Heart left ventricle (tissue), 13 donors: ENCODE data around the gene MME.

ENCODE experiments used
- CTCF ChIP-seq, 12 donors: fragments of 200-600 bp; sonication (generic) in 4 of 12; IDR thresholded peaks; one replicate each; pipeline versions ENCODE4 v1.5.0 to v1.8.0; 2018 to 2022; ENCODE audit warnings: antibody characterized with exemption in 12 of 12, mild to moderate bottlenecking in 5 of 12
- POLR2A ChIP-seq, 2 donors: fragments of 450-650 bp; IDR thresholded peaks; one replicate each; pipeline ENCODE4 v1.6.1; 2017; ENCODE audit warnings: antibody characterized with exemption in 2 of 2, mild to moderate bottlenecking in 2 of 2, moderate library complexity in 2 of 2
- donor health status: ischemic (EF 13 %, LVEDD 7.1; RV severe dilation, severe dysfunction).
- donor health status: DM: no; HTN: yes; CAD: no.
- donor health status: DM: no; HTN: no; CAD: no.
- donor health status: ischemic (EF 25% LVEDD 6.9; RV normal size, moderate dysfunction).
- donor health status: ischemic (EF 25% LVEDD 5.7; RV mildly dilated, moderate dysfunction).
- donor health status: ischemic (EF 35%, LVEDD 5.7; RV mildly dilated, moderate dysfunction).
- donor health status: nonischemic (EF 11% LVEDD 7.7; RV severe dilation, severe dysfunction).
- donor health status: DM: yes; HTN: yes; CAD: no.
- donor health status: PGD.
- donor health status: ischemic (EF 29% LVEDD 5.4; RV normal size, mild dysfunction).
- donor health status: nonischemic (EF 23%, LVEDD 6.1; RV moderate dilation, normal function).

- TF ChIP-seq CTCF (IDR thresholded peaks at IDR 0.05) (no peak), POLR2A (IDR thresholded peaks at IDR 0.05) (no peak)
Measured at GRCh38 chr3:155232605-155233004, 152.5 kb downstream of the MME start.
